PC-3 (cell line): ENCODE data around the gene KRTAP5-3.

Experiments
- CTCF ChIP-seq: fragments of 300-600 bp; sonication (generic); conservative IDR thresholded peaks from 2 replicates; pipeline ENCODE4 v1.5.1; 2017; ENCODE audit warnings: antibody characterized with exemption, low read depth, mild to moderate bottlenecking, low read length
- EZH2 ChIP-seq: fragments of 300-600 bp; sonication (generic); IDR thresholded peaks from one replicate; pipeline ENCODE4 v1.6.1; 2017; ENCODE audit warnings: antibody characterized with exemption, mild to moderate bottlenecking, low read length; ENCODE audit not compliant: unreplicated experiment
- EZH2phosphoT487 ChIP-seq: fragments of 300-600 bp; sonication (generic); IDR thresholded peaks from 2 replicates; pipeline ENCODE4 v1.6.1; 2018; ENCODE audit warnings: mild to moderate bottlenecking, antibody characterized with exemption, low read length, borderline replicate concordance

GRCh38 chr11:1648653-1649420 is 40.6 kb upstream of the KRTAP5-3 start:
- no peak for TF ChIP-seq EZH2
- no peak for TF ChIP-seq EZH2phosphoT487
- no peak for TF ChIP-seq CTCF
